HepG2 (cell line): Measurements from ENCODE around the gene PLLP. TPM values are rescaled to one million over a fixed set of nuclear protein-coding genes. Genes with fewer than 3 reads are reported as not detected.

Experiments used
- AFF4 ChIP-seq: sonication (generic); formaldehyde crosslinking; IDR thresholded peaks from 2 replicates; pipeline ENCODE4 v1.4.0; 2020; ENCODE audit warnings: missing genetic modification reagents
- ARID3A ChIP-seq: IDR thresholded peaks from 2 replicates; pipeline ENCODE4 v1.6.1; 2012; ENCODE audit warnings: low read depth, low read length, improper control_type of control experiment
- CSRNP2 ChIP-seq: sonication (generic); formaldehyde crosslinking; conservative IDR thresholded peaks from 2 replicates; pipeline ENCODE4 v1.8.0; 2022; ENCODE audit warnings: low read depth, missing genetic modification reagents
- DBP ChIP-seq: sonication (generic); formaldehyde crosslinking; IDR thresholded peaks from 2 replicates; pipeline ENCODE4 v1.4.0; 2020; ENCODE audit warnings: missing genetic modification reagents; ENCODE audit errors: not compliant biosample characterization
- GTF3A ChIP-seq: sonication (generic); formaldehyde crosslinking; conservative IDR thresholded peaks from 2 replicates; pipeline ENCODE4 v1.4.0; 2020; ENCODE audit warnings: mild to moderate bottlenecking, missing genetic modification reagents
- MAFG ChIP-seq: sonication (generic); formaldehyde crosslinking; IDR thresholded peaks from 2 replicates; pipeline ENCODE4 v1.5.1; 2020; ENCODE audit warnings: mild to moderate bottlenecking, missing genetic modification reagents
- MXD1 ChIP-seq: sonication (generic); formaldehyde crosslinking; IDR thresholded peaks from 2 replicates; pipeline ENCODE4 v1.4.0; 2020; ENCODE audit warnings: mild to moderate bottlenecking, missing genetic modification reagents
- RARG ChIP-seq: sonication (generic); formaldehyde crosslinking; IDR thresholded peaks from 2 replicates; pipeline ENCODE4 v1.4.0; 2020; ENCODE audit warnings: low read depth, mild to moderate bottlenecking, missing genetic modification reagents
- RORA ChIP-seq: sonication (generic); formaldehyde crosslinking; IDR thresholded peaks from 2 replicates; pipeline ENCODE4 v1.5.0; 2020; ENCODE audit warnings: mild to moderate bottlenecking, missing genetic modification reagents, moderate library complexity
- SCMH1 ChIP-seq: sonication (generic); formaldehyde crosslinking; IDR thresholded peaks from 2 replicates; pipeline ENCODE4 v1.9.0; 2021; ENCODE audit warnings: missing genetic modification reagents, mild to moderate bottlenecking, borderline replicate concordance
- SIN3B ChIP-seq: fragments of 150-350 bp; IDR thresholded peaks from 2 replicates; pipeline ENCODE4 v1.6.1; 2014; ENCODE audit warnings: low read length
- TEAD3 ChIP-seq: optimal IDR thresholded peaks from 2 replicates; pipeline ENCODE3; 2016; ENCODE audit warnings: borderline replicate concordance
- ZNF414 ChIP-seq: sonication (generic); formaldehyde crosslinking; IDR thresholded peaks from 2 replicates; pipeline ENCODE4 v1.5.0; 2020; ENCODE audit warnings: missing genetic modification reagents
- ZNF614 ChIP-seq: IDR thresholded peaks from 2 replicates; pipeline ENCODE4 v1.6.1; 2018; ENCODE audit warnings: missing biosample characterization, missing genetic modification reagents, inconsistent platforms, borderline replicate concordance
- ZNF709 ChIP-seq: sonication (generic); formaldehyde crosslinking; IDR thresholded peaks from 2 replicates; pipeline ENCODE4 v1.5.0; 2020; ENCODE audit warnings: mild to moderate bottlenecking, missing genetic modification reagents
- ZNF770 ChIP-seq: sonication (generic); formaldehyde crosslinking; IDR thresholded peaks from 2 replicates; pipeline ENCODE4 v1.5.0; 2020; ENCODE audit warnings: mild to moderate bottlenecking, missing genetic modification reagents
- polyA plus RNA-seq, 8 experiments: library from polyadenylated mRNA; depleted of rRNA in 3 of 8; stranded (reverse) in 7 of 8; unstranded in 1 of 8; fragments of >200 nt; fragmentation: Illumina TruSeq in 4 of 8; extraction: Trizol in 4 of 8; gene quantifications; 2 replicates each; pipeline versions ENCODE4 v1.2.1 to v1.2.3, GENCODE V29; 2011 to 2016; ENCODE audit warnings: low read depth in 4 of 8, missing spikeins in 1 of 8, mixed read lengths in 1 of 8; ENCODE audit not compliant: insufficient read depth in 1 of 8
- total RNA-seq, 5 experiments: library from RNA; depleted of rRNA; stranded (reverse); fragments of >200 nt; fragmentation: Illumina TruSeq; extraction: Trizol; gene quantifications; 2 replicates each; pipeline ENCODE4 v1.2.3, GENCODE V29; 2016; ENCODE audit warnings: low read depth in 1 of 5

Gene PLLP
- total and polyA plus RNA-seq, 2 of the 13 experiments (the other 11 are each of a cell fraction or from before 2014, with no cell fraction given), result 60.6 to 127 TPM

- TF ChIP-seq AFF4 (CRISPR knock-in tag) (no peak), RORA (CRISPR knock-in tag) (no peak), SCMH1 (CRISPR knock-in tag) (no peak), MXD1 (no peak), ZNF414 (0 out of 2 replicates have a peak, but pooled peaks have one; percentile 25), RARG (no peak), CSRNP2 (CRISPR knock-in tag) (no peak), DBP (CRISPR knock-in tag) (no peak), ZNF614 (CRISPR knock-in tag) (peak; percentile 79; the same call in 1 of the 2 replicates), ARID3A (peak; percentile 64), MAFG (CRISPR knock-in tag) (no peak), GTF3A (CRISPR knock-in tag) (no peak), TEAD3 (CRISPR knock-in tag) (peak; percentile 100), ZNF709 (CRISPR knock-in tag) (no peak), SIN3B (no peak), ZNF770 (CRISPR knock-in tag) (peak; percentile 93)
These were observed 19.9 kb upstream of the PLLP start (continued) for GRCh38 chr16:57304169-57305061.
